ENCODE data around the gene LAMA4. TPM values are rescaled to one million over a fixed set of nuclear protein-coding genes. Genes with fewer than 3 reads are reported as not detected.

Gene LAMA4
- polyA plus RNA-seq, 2 of the 4 experiments (the other 2 are of a cell fraction) = 1.0 to 3.1 TPM

- Histone ChIP-seq H3K4me2 (no peak overlapping the region), H3K27ac (no peak overlapping the region), H3K9me3 (no peaks in the 10 kb centered on the region), H3K4me3 (no peak overlapping the region), H3K4me1 (no peaks in the 10 kb centered on the region)
- FAIRE-seq (no peak), DNase-seq (ENCODE audit: low read depth in 1 of 2, low spot score in 1 of 2) (no peak), ATAC-seq (no peak)
- no peak for TF ChIP-seq CHD2 (IDR thresholded peaks at IDR 0.05; ENCODE audit: low read length, partially characterized antibody)
- ChIA-PET POLR2A (no interaction called here), CTCF (no interaction called here)
- 57% methylated on average over 2 of the region's 4 CpGs for WGBS (ENCODE audit: missing lambda C conversion rate)
These were observed 34.7 kb upstream of the LAMA4 start for GRCh38 chr6:112289038-112289566.

DNA sequence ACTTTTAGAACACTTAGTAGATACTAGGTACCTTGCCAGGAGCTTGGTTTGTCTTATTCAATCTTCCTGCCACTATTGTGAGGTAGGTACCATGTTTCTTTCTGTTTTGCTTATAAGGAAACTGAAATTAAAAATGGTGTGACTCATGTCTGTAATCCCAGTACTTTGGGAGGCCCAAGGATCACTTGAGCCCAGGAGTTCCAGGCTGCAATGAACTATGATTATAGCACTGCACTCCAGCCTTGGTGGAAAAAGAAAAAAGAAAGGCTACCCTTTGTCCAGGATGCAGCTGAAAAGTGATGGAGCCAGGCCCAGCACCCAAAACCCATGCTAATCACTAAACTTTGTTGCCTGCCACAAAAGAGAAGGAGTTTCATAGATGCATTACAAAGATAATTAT, 34.1 kb upstream of the LAMA4 start:
- ChIA-PET POLR2A (no interaction called here), CTCF (no interaction called here)
- H3K27ac ChIP-seq = no peak overlapping the region
- H3K4me1 ChIP-seq = no peaks in the 10 kb centered on the region
- TF ChIP-seq EP300 (IDR thresholded peaks at IDR 0.05) (no peak), HEYL (CRISPR knock-in tag; IDR thresholded peaks at IDR 0.05) (no peak), MAFK (IDR thresholded peaks at IDR 0.05; ENCODE audit: partially characterized antibody) (no peak), RAD21 (conservative IDR thresholded peaks at IDR 0.05 in 1 of 2, IDR thresholded peaks at IDR 0.05 in 1 of 2) (no peak), CHD2 (IDR thresholded peaks at IDR 0.05; ENCODE audit: low read length, partially characterized antibody) (no peak), JUNB (IDR thresholded peaks at IDR 0.05) (no peak), MAZ (IDR thresholded peaks at IDR 0.05; ENCODE audit: borderline replicate concordance, low read depth, low read length) (no peak), FOXS1 (CRISPR knock-in tag; IDR thresholded peaks at IDR 0.05) (no peak), RCOR1 (IDR thresholded peaks at IDR 0.05; ENCODE audit: low read depth, low read length) (no peak), ATOH8 (CRISPR knock-in tag; IDR thresholded peaks at IDR 0.05; ENCODE audit: low read depth) (no peak), ZFP36 (IDR thresholded peaks at IDR 0.05; ENCODE audit: borderline replicate concordance, partially characterized antibody) (no peak), KDM1A (IDR thresholded peaks at IDR 0.05; ENCODE audit: low read depth) (no peak), POLR2A (IDR thresholded peaks at IDR 0.05; ENCODE audit: low read length) (no peak), CBX2 (IDR thresholded peaks at IDR 0.05; ENCODE audit: borderline replicate concordance, low read depth) (no peak), ZNF302 (CRISPR knock-in tag; IDR thresholded peaks at IDR 0.05) (no peak), EHF (CRISPR knock-in tag; IDR thresholded peaks at IDR 0.05) (no peak)
- TF ChIP-seq, protein P1, sequence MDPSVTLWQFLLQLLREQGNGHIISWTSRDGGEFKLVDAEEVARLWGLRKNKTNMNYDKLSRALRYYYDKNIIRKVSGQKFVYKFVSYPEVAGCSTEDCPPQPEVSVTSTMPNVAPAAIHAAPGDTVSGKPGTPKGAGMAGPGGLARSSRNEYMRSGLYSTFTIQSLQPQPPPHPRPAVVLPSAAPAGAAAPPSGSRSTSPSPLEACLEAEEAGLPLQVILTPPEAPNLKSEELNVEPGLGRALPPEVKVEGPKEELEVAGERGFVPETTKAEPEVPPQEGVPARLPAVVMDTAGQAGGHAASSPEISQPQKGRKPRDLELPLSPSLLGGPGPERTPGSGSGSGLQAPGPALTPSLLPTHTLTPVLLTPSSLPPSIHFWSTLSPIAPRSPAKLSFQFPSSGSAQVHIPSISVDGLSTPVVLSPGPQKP (IDR thresholded peaks at IDR 0.05; ENCODE audit: low read depth, low read length) = no peak
- H3K4me2 ChIP-seq = no peak overlapping the region
- H3K9me3 ChIP-seq = no peaks in the 10 kb centered on the region
- DNase-seq (ENCODE audit: low read depth in 1 of 2, low spot score in 1 of 2) = no peak
- no peak for FAIRE-seq
- H3K4me3 ChIP-seq = no peak overlapping the region
- no peak for ATAC-seq

DNA sequence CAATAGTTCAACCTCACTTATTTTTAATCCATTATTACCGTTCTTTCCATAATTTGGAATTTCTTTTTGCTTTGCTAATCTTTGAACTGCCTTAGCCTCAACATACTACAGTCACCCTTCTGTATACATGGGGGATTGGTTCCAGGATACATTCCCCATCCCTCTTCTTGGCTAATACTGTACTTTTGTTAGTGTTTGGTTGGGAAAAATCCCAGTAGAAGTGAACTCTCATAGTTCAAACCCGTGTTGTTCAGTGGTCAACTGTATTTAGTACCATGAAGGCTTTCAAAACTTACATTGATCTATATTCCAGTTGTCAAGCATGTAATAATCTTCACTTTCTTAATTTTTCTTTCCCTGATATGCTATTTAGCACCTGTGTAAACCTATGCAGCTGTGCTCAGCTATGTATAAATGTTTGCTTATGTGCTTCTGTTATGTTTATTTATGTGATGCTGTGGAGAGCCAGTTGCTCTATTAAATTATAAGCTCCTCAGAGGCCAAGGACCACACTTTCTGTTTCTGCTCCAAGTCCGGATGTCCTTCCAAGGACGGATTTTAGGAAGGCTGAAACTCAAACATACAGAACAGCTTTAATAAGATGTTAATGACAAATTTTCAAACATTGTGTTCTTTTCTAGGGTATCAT, 33.3 kb upstream of the LAMA4 start:
- TF ChIP-seq, protein P2, sequence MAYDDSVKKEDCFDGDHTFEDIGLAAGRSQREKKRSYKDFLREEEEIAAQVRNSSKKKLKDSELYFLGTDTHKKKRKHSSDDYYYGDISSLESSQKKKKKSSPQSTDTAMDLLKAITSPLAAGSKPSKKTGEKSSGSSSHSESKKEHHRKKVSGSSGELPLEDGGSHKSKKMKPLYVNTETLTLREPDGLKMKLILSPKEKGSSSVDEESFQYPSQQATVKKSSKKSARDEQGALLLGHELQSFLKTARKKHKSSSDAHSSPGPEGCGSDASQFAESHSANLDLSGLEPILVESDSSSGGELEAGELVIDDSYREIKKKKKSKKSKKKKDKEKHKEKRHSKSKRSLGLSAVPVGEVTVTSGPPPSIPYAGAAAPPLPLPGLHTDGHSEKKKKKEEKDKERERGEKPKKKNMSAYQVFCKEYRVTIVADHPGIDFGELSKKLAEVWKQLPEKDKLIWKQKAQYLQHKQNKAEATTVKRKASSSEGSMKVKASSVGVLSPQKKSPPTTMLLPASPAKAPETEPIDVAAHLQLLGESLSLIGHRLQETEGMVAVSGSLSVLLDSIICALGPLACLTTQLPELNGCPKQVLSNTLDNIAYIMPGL (CRISPR knock-in tag; IDR thresholded peaks at IDR 0.05; ENCODE audit: borderline replicate concordance) = no peak
- TF ChIP-seq JUNB (IDR thresholded peaks at IDR 0.05) (no peak), JUN (IDR thresholded peaks at IDR 0.05) (no peak), NFE2L2 (conservative IDR thresholded peaks at IDR 0.05; ENCODE audit: low read length) (no peak), KDM1A (IDR thresholded peaks at IDR 0.05; ENCODE audit: low read depth) (no peak)
- TF ChIP-seq, protein P3, sequence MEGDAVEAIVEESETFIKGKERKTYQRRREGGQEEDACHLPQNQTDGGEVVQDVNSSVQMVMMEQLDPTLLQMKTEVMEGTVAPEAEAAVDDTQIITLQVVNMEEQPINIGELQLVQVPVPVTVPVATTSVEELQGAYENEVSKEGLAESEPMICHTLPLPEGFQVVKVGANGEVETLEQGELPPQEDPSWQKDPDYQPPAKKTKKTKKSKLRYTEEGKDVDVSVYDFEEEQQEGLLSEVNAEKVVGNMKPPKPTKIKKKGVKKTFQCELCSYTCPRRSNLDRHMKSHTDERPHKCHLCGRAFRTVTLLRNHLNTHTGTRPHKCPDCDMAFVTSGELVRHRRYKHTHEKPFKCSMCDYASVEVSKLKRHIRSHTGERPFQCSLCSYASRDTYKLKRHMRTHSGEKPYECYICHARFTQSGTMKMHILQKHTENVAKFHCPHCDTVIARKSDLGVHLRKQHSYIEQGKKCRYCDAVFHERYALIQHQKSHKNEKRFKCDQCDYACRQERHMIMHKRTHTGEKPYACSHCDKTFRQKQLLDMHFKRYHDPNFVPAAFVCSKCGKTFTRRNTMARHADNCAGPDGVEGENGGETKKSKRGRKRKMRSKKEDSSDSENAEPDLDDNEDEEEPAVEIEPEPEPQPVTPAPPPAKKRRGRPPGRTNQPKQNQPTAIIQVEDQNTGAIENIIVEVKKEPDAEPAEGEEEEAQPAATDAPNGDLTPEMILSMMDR (IDR thresholded peaks at IDR 0.05) = no peak
- Histone ChIP-seq H3K4me1 (no peaks in the 10 kb centered on the region), H3K9me3 (no peaks in the 10 kb centered on the region), H3K27ac (no peak overlapping the region), H3K4me3 (no peak overlapping the region), H3K4me2 (no peak overlapping the region)
- FAIRE-seq = no peak
- WGBS (ENCODE audit: missing lambda C conversion rate) = 52% methylated on average over 4 of the region's 4 CpGs
- ChIA-PET POLR2A (no interaction called here), CTCF (no interaction called here)
- no peak for ATAC-seq
- no peak for DNase-seq (ENCODE audit: low read depth in 1 of 2, low spot score in 1 of 2)

Measured in A549 (cell line).